Esophagus squamous epithelium (tissue), 4 donors: Measurements from ENCODE around the gene ALDH1A2.

Experiments used
- POLR2A ChIP-seq, 4 donors: fragments of 450-650 bp; IDR thresholded peaks; one replicate each; pipeline ENCODE4 v1.6.1; 2017; ENCODE audit warnings: antibody characterized with exemption in 4 of 4, mild to moderate bottlenecking in 4 of 4, moderate library complexity in 3 of 4
- TF ChIP-seq, protein P1 (sequence below), 6 experiments: fragments of 450-650 bp in 4 of 6; fragments of 200-600 bp in 2 of 6; sonication (generic) in 2 of 6; IDR thresholded peaks; one replicate each; pipeline ENCODE4 v1.5.1; 2016 to 2019; ENCODE audit warnings: antibody characterized with exemption in 6 of 6, mild to moderate bottlenecking in 4 of 6, moderate library complexity in 4 of 6

DNA sequence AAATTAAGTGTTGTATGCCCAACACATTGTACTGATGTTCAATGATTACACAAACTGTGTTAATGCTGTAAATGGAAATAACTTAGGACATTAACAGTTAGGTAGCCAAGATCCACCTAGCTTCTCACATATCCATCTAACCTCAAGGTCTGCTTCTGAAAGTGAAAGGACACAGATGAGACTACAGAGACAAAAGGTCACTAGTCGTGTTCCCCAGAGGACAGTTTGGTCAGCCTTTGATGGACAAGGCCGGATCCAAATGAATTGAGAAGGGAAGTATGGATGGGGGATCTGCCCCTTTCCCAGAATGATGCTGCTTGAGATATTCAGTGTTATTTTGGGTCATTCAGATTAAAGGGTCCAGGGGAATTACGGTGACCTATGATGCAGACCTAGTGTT lies 17.2 kb downstream of the ALDH1A2 start:
- TF ChIP-seq, protein P1, sequence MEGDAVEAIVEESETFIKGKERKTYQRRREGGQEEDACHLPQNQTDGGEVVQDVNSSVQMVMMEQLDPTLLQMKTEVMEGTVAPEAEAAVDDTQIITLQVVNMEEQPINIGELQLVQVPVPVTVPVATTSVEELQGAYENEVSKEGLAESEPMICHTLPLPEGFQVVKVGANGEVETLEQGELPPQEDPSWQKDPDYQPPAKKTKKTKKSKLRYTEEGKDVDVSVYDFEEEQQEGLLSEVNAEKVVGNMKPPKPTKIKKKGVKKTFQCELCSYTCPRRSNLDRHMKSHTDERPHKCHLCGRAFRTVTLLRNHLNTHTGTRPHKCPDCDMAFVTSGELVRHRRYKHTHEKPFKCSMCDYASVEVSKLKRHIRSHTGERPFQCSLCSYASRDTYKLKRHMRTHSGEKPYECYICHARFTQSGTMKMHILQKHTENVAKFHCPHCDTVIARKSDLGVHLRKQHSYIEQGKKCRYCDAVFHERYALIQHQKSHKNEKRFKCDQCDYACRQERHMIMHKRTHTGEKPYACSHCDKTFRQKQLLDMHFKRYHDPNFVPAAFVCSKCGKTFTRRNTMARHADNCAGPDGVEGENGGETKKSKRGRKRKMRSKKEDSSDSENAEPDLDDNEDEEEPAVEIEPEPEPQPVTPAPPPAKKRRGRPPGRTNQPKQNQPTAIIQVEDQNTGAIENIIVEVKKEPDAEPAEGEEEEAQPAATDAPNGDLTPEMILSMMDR (IDR thresholded peaks at IDR 0.05): no peak
- no peak for TF ChIP-seq POLR2A (IDR thresholded peaks at IDR 0.05)
